ENCODE results near the gene FCGBP. TPM values are rescaled to one million over a fixed set of nuclear protein-coding genes. Genes with fewer than 3 reads are reported as not detected.

The FCGBP gene
- total and polyA plus RNA-seq, 2 of the 4 experiments (the other 2 are of a cell fraction): under 0.01 to 0.03 TPM

GRCh38 chr19:39966617-39967016 lies 32.2 kb upstream of the FCGBP start:
- intact Hi-C loops (cut with micrococcal nuclease) (no loop called here), in situ Hi-C loops (cut with MboI; ENCODE audit: low sequenced_read_pairs) (loop anchor here (5.0 kb wide), 1 partner anchor 174 kb away; no protein-coding TSS in a partner anchor), dilution Hi-C loops (cut with HindIII; ENCODE audit: low sequenced_read_pairs, unreplicated experiment) (no loop called here)
- no peak overlapping the region for H3K23ac ChIP-seq (ENCODE audit: low read depth, low read length)
- H4K20me1 ChIP-seq (ENCODE audit: insufficient read depth, low read length): no peaks in the 10 kb centered on the region
- no peak overlapping the region for H3K9ac ChIP-seq (ENCODE audit: low read depth, low read length)
- H3K9me1 ChIP-seq (ENCODE audit: insufficient read depth, low read length): no peaks in the 10 kb centered on the region
- H3K14ac ChIP-seq (replicated peaks; ENCODE audit: low read depth, low read length): no peak overlapping the region
- no peak overlapping the region for H3K18ac ChIP-seq (ENCODE audit: low read depth, low read length)
- no peak overlapping the region for H4K5ac ChIP-seq (ENCODE audit: low read depth, low read length)
- H3K4me2 ChIP-seq (ENCODE audit: low read depth, low read length): no peak overlapping the region
- H3K56ac ChIP-seq (ENCODE audit: extremely low read depth, insufficient read depth, low read length): no peak overlapping the region
- POLR2A ChIA-PET (ENCODE audit: unreplicated experiment): no interaction called here
- DNase-seq: no peak
- no peak overlapping the region for H3K4me3 ChIP-seq (ENCODE audit: insufficient read depth, low read depth, low read length)
- no peak overlapping the region for H2BK5ac ChIP-seq (ENCODE audit: low read depth, low read length, poor library complexity, severe bottlenecking)
- TF ChIP-seq CHD1 (IDR thresholded peaks at IDR 0.05; ENCODE audit: low read depth, low read length) (no peak), FOS (IDR thresholded peaks at IDR 0.05; ENCODE audit: low read depth, low read length) (no peak), MAFK (IDR thresholded peaks at IDR 0.05; ENCODE audit: low read depth, low read length) (no peak), MAZ (IDR thresholded peaks at IDR 0.05; ENCODE audit: borderline replicate concordance, low read depth, low read length) (no peak), USF2 (IDR thresholded peaks at IDR 0.05; ENCODE audit: low read depth, low read length) (no peak), MXI1 (IDR thresholded peaks at IDR 0.05; ENCODE audit: borderline replicate concordance, low read depth, low read length) (no peak), BHLHE40 (IDR thresholded peaks at IDR 0.05; ENCODE audit: low read depth, low read length) (no peak), RFX5 (IDR thresholded peaks at IDR 0.05; ENCODE audit: low read depth, low read length) (no peak), CEBPB (IDR thresholded peaks at IDR 0.05; ENCODE audit: low read depth, low read length) (no peak), POLR2A (IDR thresholded peaks at IDR 0.05; ENCODE audit: low read depth, low read length) (no peak), CTCF (conservative IDR thresholded peaks at IDR 0.05; ENCODE audit: low read depth, low read length) (no peak), RAD21 (IDR thresholded peaks at IDR 0.05; ENCODE audit: low read length) (no peak), ELK1 (IDR thresholded peaks at IDR 0.05; ENCODE audit: borderline replicate concordance, low read depth, low read length) (no peak), NFE2L2 (IDR thresholded peaks at IDR 0.05; ENCODE audit: low read depth, low read length) (no peak), SMC3 (IDR thresholded peaks at IDR 0.05; ENCODE audit: low read depth, low read length) (no peak), RCOR1 (IDR thresholded peaks at IDR 0.05; ENCODE audit: insufficient replicate concordance, low read length) (no peak)
- no peak overlapping the region for H2BK120ac ChIP-seq (ENCODE audit: low read depth, low read length)
- peaks cover 2% of the 10 kb centered on the region; the same call in 1 of the 2 replicates for H3K4me1 ChIP-seq (ENCODE audit: control insufficient read depth, insufficient read depth, low read length)
- peaks cover 6 to 12% of the 10 kb centered on the region in 2 experiments for H3K79me1 ChIP-seq (ENCODE audit: low read depth in 1 of 2, low read length in 2 of 2)
- H2AK9ac ChIP-seq (replicated peaks; ENCODE audit: low read depth, low read length, poor library complexity): no peak overlapping the region
- H3K4ac ChIP-seq (ENCODE audit: low read depth, low read length): no peak overlapping the region
- H2AFZ ChIP-seq (replicated peaks; ENCODE audit: low read length, poor library complexity): no peak overlapping the region
- no peak overlapping the region for H3K27ac ChIP-seq (ENCODE audit: insufficient read depth, low read length)
- no peaks in the 10 kb centered on the region for H3K36me3 ChIP-seq (ENCODE audit: control insufficient read depth, insufficient read depth, low read length)
- H2BK15ac ChIP-seq (ENCODE audit: low read depth, low read length): no peak overlapping the region
- ATAC-seq (ENCODE audit: low read depth): no peak
- H4K91ac ChIP-seq (ENCODE audit: insufficient read depth, low read depth, low read length): no peak overlapping the region
- BruUV-seq (replicated peaks): no TSS peak
- 90% methylated on average over 2 of the region's 6 CpGs; no CpG with 5 or more reads in 1 of the 2 experiments for WGBS, 2 experiments (ENCODE audit: extremely low coverage in 2 of 2, insufficient read length in 1 of 2)
- H2BK20ac ChIP-seq (ENCODE audit: low read depth, low read length): no peak overlapping the region
- H2AK5ac ChIP-seq (ENCODE audit: low read depth, low read length): no peak overlapping the region
- CTCF ChIA-PET: no interaction called here
- no peaks in the 10 kb centered on the region for H3K9me3 ChIP-seq (ENCODE audit: control insufficient read depth, insufficient read depth, low read length)
- H4K8ac ChIP-seq (ENCODE audit: low read depth in 2 of 2, low read length in 2 of 2): no peak overlapping the region
- H3K27me3 ChIP-seq (ENCODE audit: control insufficient read depth, insufficient read depth, low read length): no peaks in the 10 kb centered on the region

All from IMR-90 (cell line).